HepG2 (cell line): Measurements from ENCODE around the gene SAC3D1. TPM values are rescaled to one million over a fixed set of nuclear protein-coding genes. Genes with fewer than 3 reads are reported as not detected.

Experiments used
- ARNT ChIP-seq: fragments of 450-650 bp; IDR thresholded peaks from 2 replicates; pipeline ENCODE4 v1.6.1; 2017
- ATF1 ChIP-seq: IDR thresholded peaks from 2 replicates; pipeline ENCODE4 v1.6.1; 2016; ENCODE audit warnings: mild to moderate bottlenecking, control low read depth
- CEBPB ChIP-seq: IDR thresholded peaks from 2 replicates; pipeline ENCODE4 v1.6.1; 2011; ENCODE audit warnings: low read depth, low read length, improper control_type of control experiment, borderline replicate concordance
- ESRRA ChIP-seq: sonication (generic); formaldehyde crosslinking; IDR thresholded peaks from 2 replicates; pipeline ENCODE4 v1.5.1; 2020; ENCODE audit warnings: mild to moderate bottlenecking, low read depth, missing genetic modification reagents
- FOXP1 ChIP-seq, 2 experiments: fragments of 450-650 bp in 1 of 2; IDR thresholded peaks; 2 replicates each; pipeline ENCODE4 v1.6.1; 2017 to 2018; ENCODE audit warnings: antibody characterized with exemption in 1 of 2
- JUND ChIP-seq: sonication (generic); formaldehyde crosslinking; IDR thresholded peaks from 2 replicates; pipeline ENCODE4 v1.8.0; 2022; ENCODE audit warnings: mild to moderate bottlenecking, missing genetic modification reagents
- MED1 ChIP-seq: sonication (generic); formaldehyde crosslinking; IDR thresholded peaks from 2 replicates; pipeline ENCODE4 v1.4.0; 2020; ENCODE audit warnings: missing genetic modification reagents
- MLLT10 ChIP-seq: sonication (generic); formaldehyde crosslinking; IDR thresholded peaks from 2 replicates; pipeline ENCODE4 v1.4.0; 2020; ENCODE audit warnings: missing genetic modification reagents
- RARG ChIP-seq: sonication (generic); formaldehyde crosslinking; IDR thresholded peaks from 2 replicates; pipeline ENCODE4 v1.4.0; 2020; ENCODE audit warnings: low read depth, mild to moderate bottlenecking, missing genetic modification reagents
- RBFOX2 ChIP-seq: fragments of 200-400 bp; formaldehyde crosslinking; IDR thresholded peaks from 2 replicates; pipeline ENCODE4 v1.6.1; 2017; ENCODE audit warnings: low read depth, mild to moderate bottlenecking, low read length
- REPIN1 ChIP-seq: sonication (generic); formaldehyde crosslinking; IDR thresholded peaks from 2 replicates; pipeline ENCODE4 v1.8.0; 2022; ENCODE audit warnings: missing genetic modification reagents, low read depth, mild to moderate bottlenecking, borderline replicate concordance
- REST ChIP-seq, 2 experiments: IDR thresholded peaks; 2 replicates each; pipeline ENCODE4 v1.6.1; 2011 to 2012; ENCODE audit warnings: low read length in 2 of 2, borderline replicate concordance in 1 of 2, low read depth in 1 of 2, mild to moderate bottlenecking in 1 of 2, moderate library complexity in 1 of 2
- SMAD9 ChIP-seq: sonication (generic); formaldehyde crosslinking; IDR thresholded peaks from 2 replicates; pipeline ENCODE4 v1.5.1; 2020; ENCODE audit warnings: mild to moderate bottlenecking, missing genetic modification reagents
- SOX6 ChIP-seq, 2 experiments: fragments of 450-650 bp in 1 of 2; sonication (generic) in 1 of 2; formaldehyde crosslinking in 1 of 2; IDR thresholded peaks; 2 replicates each; pipeline versions ENCODE4 v1.4.0 to v1.6.1; 2017 to 2020; ENCODE audit warnings: antibody characterized with exemption in 1 of 2, mild to moderate bottlenecking in 1 of 2, missing genetic modification reagents in 1 of 2
- SP2 ChIP-seq: sonication (generic); formaldehyde crosslinking; IDR thresholded peaks from 2 replicates; pipeline ENCODE4 v1.5.1; 2020; ENCODE audit warnings: mild to moderate bottlenecking, missing genetic modification reagents
- TBP ChIP-seq: sonication (generic); formaldehyde crosslinking; IDR thresholded peaks from 2 replicates; pipeline ENCODE4 v1.5.0; 2020; ENCODE audit warnings: missing genetic modification reagents
- ZNF557 ChIP-seq: sonication (generic); formaldehyde crosslinking; IDR thresholded peaks from 2 replicates; pipeline ENCODE4 v1.4.0; 2020; ENCODE audit warnings: missing genetic modification reagents
- ZNF616 ChIP-seq: sonication (generic); formaldehyde crosslinking; IDR thresholded peaks from 2 replicates; pipeline ENCODE4 v1.5.0; 2020; ENCODE audit warnings: low read depth, mild to moderate bottlenecking, missing genetic modification reagents
- polyA plus RNA-seq, 8 experiments: library from polyadenylated mRNA; depleted of rRNA in 3 of 8; stranded (reverse) in 7 of 8; unstranded in 1 of 8; fragments of >200 nt; fragmentation: Illumina TruSeq in 4 of 8; extraction: Trizol in 4 of 8; gene quantifications; 2 replicates each; pipeline versions ENCODE4 v1.2.1 to v1.2.3, GENCODE V29; 2011 to 2016; ENCODE audit warnings: low read depth in 4 of 8, missing spikeins in 1 of 8, mixed read lengths in 1 of 8; ENCODE audit not compliant: insufficient read depth in 1 of 8
- total RNA-seq, 5 experiments: library from RNA; depleted of rRNA; stranded (reverse); fragments of >200 nt; fragmentation: Illumina TruSeq; extraction: Trizol; gene quantifications; 2 replicates each; pipeline ENCODE4 v1.2.3, GENCODE V29; 2016; ENCODE audit warnings: low read depth in 1 of 5
- TF ChIP-seq, protein P1 (sequence below): sonication (generic); formaldehyde crosslinking; IDR thresholded peaks from 2 replicates; pipeline ENCODE4 v1.4.0; 2020; ENCODE audit warnings: mild to moderate bottlenecking, missing genetic modification reagents

The SAC3D1 gene
- total and polyA plus RNA-seq, 2 of the 13 experiments (the other 11 are each of a cell fraction or from before 2014, with no cell fraction given), result 7.4 to 36.3 TPM

GRCh38 chr11:65040847-65041622 lies at the start of gene SAC3D1 (continued):
- TF ChIP-seq SOX6 (IDR thresholded peaks at IDR 0.05) (no peak), SOX6 (CRISPR knock-in tag; IDR thresholded peaks at IDR 0.05) (peak; percentile 66), REPIN1 (CRISPR knock-in tag) (peak; percentile 56; the same call in 1 of the 2 replicates), FOXP1 (IDR thresholded peaks at IDR 0.05) (no peak), FOXP1 (CRISPR knock-in tag; IDR thresholded peaks at IDR 0.05) (no peak), REST (IDR thresholded peaks at IDR 0.05; ENCODE audit: borderline replicate concordance in 1 of 2, low read depth in 1 of 2, low read length in 2 of 2) (no peak), RARG (CRISPR knock-in tag) (no peak), JUND (CRISPR knock-in tag) (no peak), MED1 (peak; percentile 68), ARNT (no peak), MLLT10 (no peak), ZNF616 (CRISPR knock-in tag) (no peak; the same call in 1 of the 2 replicates), ATF1 (CRISPR knock-in tag) (peak; percentile 39; the same call in 1 of the 2 replicates), ZNF557 (CRISPR knock-in tag) (no peak), TBP (CRISPR knock-in tag) (no peak), RBFOX2 (peak; percentile 79), SMAD9 (CRISPR knock-in tag) (no peak), CEBPB (no peak), SP2 (CRISPR knock-in tag) (no peak; the same call in 1 of the 2 replicates), ESRRA (peak; percentile 29; the same call in 1 of the 2 replicates)
- TF ChIP-seq, protein P1, sequence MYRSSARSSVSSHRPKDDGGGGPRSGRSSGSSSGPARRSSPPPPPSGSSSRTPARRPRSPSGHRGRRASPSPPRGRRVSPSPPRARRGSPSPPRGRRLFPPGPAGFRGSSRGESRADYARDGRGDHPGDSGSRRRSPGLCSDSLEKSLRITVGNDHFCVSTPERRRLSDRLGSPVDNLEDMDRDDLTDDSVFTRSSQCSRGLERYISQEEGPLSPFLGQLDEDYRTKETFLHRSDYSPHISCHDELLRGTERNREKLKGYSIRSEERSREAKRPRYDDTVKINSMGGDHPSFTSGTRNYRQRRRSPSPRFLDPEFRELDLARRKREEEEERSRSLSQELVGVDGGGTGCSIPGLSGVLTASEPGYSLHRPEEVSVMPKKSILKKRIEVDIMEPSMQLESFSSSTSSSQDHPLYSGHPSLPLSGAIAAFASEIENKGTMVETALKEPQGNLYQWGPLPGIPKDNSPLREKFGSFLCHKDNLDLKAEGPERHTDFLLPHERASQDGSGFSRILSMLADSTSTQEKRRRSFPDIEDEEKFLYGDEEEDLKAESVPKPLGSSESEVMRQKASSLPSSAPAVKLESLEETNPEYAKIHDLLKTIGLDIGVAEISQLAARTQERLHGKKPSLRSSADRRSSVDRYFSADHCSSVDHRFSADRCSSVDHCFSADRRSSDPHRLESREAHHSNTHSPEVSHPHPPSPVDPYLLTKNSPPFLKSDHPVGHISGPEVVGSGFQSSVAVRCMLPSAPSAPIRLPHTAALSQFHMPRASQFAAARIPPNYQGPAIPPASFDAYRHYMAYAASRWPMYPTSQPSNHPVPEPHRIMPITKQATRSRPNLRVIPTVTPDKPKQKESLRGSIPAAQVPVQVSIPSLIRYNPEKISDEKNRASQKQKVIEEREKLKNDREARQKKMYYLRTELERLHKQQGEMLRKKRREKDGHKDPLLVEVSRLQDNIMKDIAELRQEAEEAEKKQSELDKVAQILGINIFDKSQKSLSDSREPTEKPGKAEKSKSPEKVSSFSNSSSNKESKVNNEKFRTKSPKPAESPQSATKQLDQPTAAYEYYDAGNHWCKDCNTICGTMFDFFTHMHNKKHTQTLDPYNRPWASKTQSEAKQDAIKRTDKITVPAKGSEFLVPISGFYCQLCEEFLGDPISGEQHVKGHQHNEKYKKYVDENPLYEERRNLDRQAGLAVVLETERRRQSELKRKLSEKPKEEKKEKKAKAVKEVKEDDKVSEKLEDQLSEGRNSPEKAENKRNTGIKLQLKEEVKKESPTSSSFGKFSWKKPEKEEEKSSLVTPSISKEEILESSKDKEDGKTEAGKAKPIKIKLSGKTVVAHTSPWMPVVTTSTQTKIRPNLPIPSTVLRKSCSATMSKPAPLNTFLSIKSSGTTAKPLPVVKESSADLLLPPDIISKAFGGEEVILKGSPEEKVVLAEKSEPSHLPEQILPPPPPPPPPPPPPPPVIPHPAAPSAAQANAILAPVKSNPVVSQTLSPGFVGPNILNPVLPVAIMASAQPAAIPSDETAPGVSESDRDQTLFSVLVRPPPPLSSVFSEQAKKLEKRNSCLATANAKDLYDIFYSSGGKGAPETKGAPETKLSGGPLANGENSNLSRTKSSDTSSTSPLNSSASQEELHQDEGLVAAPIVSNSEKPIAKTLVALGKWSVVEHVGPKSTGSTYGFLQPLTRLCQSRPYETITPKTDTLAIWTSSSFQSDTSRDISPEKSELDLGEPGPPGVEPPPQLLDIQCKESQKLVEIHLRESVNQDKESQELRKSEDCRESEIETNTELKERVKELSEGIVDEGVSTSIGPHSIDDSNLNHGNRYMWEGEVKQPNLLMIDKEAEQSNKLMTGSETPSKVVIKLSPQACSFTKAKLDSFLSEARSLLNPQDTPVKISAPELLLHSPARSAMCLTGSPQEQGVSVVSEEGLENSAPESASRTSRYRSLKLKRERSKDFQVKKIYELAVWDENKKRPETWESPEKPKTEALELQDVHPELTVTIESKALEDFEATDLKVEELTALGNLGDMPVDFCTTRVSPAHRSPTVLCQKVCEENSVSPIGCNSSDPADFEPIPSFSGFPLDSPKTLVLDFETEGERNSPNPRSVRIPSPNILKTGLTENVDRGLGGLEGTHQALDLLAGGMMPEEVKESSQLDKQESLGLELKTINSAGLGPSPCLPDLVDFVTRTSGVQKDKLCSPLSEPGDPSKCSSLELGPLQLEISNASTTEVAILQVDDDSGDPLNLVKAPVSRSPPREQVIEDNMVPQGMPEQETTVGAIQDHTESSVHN (CRISPR knock-in tag), result no peak
